Stimulated activated CD4-positive, alpha-beta T cell treated with anti-CD3 and anti-CD28 coated beads, Interleukin-15, amount 100 ng/mL, for 48 hours (primary cell): ENCODE results near the gene ARMH3.
"Not testable (repeated sequence)": the region's sequence is repeated elsewhere in the genome, so short reads cannot be mapped to it uniquely, and the experiment has no call there.

Experiments used
- DNase-seq, 2 donors: peaks; one replicate each; pipeline ENCODE4 v3.0.0-alpha.2; 2020; ENCODE audit warnings: low read depth in 2 of 2

Gene ARMH3

DNA sequence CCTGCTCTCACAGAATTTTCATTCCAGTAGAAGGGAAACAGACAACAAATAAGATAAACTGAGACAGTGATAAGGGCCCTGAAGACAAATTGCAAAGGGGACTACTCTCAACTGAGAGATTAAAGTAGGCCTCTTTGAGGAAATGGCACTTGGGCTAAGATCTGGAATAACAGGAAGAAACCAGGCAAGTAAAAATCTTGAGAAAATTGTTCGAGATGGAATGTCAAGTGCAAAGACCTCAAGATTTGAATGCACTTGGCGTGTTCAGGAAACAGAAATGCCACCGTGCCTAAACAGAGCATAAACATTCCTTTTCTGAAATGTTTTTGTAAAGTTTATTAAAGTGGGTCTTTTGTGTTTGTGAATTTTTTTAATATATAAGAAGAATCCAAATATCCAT, 10.7 kb downstream of the ARMH3 start:
- DNase-seq: no peak

- no peak for DNase-seq
Observed at GRCh38 chr10:102040305-102041050, 15.5 kb downstream of the ARMH3 start.

- no peak for DNase-seq
Observed at GRCh38 chr10:102038410-102038809, 17.6 kb downstream of the ARMH3 start.

GRCh38 chr10:102035807-102036206, 20.2 kb downstream of the ARMH3 start:
- DNase-seq: not testable (repeated sequence)

DNA sequence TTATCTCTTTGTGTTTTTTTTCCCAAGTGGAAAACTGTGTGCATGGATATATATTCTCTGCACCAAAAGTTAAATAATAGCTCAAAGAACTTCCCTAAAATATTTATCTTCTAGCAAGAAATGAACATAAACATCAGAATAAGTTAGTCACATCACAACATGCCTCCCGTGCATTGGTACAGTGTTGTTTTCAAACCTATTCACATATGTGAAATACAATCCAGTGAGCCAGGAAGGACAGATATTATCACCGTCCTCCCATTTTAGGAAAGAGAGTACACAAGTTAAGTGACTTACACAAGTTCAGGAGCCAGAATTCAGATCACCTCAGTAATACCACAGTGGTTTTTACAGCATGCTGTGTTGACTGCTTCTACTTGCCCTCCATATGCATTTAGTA, 22.2 kb downstream of the ARMH3 start:
- no peak for DNase-seq

DNA sequence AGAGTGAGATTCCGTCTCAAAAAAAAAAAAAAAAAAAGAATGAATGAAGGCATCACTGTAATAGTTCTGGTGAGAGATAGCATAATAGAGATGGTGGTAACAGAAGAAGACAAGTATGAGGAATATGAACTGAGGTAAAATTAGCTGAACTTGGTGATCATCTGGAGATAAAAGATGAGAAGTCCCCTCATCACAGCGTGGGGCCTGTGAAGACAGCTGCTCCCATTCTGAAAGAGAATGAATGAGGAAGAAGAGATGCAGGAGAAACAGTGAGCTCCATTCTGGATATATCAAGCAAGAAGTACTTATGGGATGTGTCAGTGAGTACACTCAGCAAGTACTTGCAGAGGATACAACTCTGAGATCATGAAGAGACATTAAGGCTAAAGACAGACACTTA, 28.7 kb downstream of the ARMH3 start:
- no peak for DNase-seq

GRCh38 chr10:102024799-102025198, 31.2 kb downstream of the ARMH3 start:
- no peak for DNase-seq

- no peak for DNase-seq
Observed at GRCh38 chr10:102020938-102021337, 35.0 kb downstream of the ARMH3 start.

DNA sequence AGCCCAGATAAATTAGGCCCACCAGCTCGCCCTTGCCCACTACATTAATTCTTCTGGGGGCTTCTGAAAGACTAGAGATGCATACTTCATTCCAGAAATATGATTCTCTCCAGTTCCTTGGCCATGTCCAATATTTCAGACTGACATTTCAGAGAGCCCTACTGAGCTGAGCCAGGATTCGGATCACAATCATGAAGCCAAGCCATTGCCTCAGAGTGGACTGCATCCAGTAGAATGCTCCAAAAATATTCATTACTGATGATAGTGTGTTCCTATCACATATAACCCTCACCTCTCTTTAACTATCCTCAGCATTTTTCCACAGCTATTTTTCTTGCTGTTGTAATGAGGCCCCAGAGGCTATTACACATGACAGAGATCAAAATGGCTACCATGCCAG, 38.7 kb downstream of the ARMH3 start:
- DNase-seq: no peak

GRCh38 chr10:102016416-102016815, 39.6 kb downstream of the ARMH3 start:
- no peak for DNase-seq

GRCh38 chr10:102010961-102011360, 45.0 kb downstream of the ARMH3 start:
- no peak for DNase-seq

DNA sequence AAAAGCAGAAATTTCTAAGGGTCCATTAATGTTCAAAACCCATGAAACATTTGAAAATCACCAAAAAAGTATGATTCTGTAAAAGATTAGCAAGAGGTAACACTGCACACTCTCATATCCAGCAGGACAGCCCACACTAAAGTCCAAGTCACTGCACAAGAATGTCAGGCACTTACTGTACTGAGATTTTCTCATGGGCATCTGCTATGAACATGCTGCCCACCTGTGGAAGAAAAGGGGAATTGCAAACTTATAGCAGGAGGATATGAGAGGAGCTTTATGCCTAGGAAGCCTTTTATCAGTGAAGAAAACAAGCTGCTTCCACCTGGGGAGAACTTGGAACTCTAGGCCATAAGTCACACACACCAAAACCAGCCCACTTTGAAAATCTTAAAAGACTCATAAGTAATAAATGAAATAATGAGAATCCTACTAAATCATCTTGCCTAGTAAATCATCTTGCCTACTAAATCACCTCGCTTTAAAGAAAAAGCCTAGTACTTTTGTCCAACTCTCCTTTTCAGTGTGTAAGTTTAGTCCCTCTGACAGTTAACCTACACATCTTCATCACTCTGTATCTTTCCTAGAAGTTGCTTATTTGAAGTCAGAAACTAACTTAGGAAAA, 46.1 kb downstream of the ARMH3 start:
- peak; percentile 8 to 19 for DNase-seq

DNA sequence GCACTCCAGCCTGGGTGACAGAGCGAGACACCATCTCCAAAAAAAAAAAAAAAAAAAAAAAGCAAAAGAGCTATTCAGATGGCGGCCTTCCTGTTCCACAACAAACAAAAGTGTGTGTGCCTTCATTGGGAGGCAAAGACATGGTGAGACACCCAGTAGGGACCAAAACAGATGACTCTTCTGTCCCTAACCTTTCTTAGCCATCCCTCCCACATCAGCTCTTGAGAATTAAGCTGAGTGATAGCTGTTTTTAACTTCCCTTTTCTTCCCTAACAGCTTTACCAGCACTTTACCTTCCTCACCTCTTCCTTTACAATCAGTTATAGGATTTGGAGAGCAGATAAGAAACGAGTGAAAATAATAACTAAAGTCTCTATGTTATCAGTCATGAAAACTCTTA, 48.2 kb downstream of the ARMH3 start:
- DNase-seq: no peak

DNA sequence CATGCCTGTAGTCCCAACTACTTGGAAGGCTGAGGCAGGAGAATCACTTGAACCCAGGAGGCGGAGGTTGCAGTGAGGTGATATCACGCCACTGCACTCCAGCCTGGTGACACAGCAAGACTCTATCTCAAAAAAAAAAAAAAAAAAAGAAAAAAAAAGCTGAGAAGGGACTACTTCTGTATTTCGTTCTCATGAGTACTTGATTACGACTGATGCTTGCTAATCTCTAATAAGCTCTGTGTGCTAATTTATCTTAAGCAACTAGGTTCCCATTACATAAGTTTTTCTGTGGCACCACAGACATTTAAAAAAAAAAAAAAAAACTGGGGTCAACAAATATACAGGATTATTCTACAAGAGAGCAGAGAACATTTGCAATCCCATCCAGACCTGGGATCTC, 48.9 kb downstream of the ARMH3 start:
- DNase-seq: not testable (repeated sequence)

DNA sequence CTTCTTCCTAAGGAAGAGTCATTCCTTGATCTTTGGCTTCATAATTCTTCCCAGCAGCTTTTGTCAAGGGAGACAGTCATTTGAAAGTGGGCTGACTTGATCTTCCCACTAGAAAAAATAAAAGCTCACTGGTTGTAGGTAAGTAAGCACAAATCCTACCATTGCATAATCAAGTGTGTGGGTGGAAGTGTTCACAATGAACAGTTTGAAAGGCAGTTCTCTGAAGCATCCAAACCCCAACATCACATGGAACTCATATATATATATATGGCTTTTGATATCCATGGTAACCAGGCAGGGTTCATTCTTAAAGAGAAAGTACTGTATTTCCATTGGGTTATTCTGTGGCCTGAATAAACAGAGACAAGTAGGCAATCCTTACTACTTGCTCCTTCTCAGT, 51.6 kb downstream of the ARMH3 start:
- no peak for DNase-seq

- DNase-seq: no peak
Observed at GRCh38 chr10:102003541-102003940, 52.4 kb downstream of the ARMH3 start.

GRCh38 chr10:102001435-102002068, 54.4 kb downstream of the ARMH3 start:
- DNase-seq: no peak

- no peak for DNase-seq
Observed at GRCh38 chr10:101997803-101998202, 58.2 kb downstream of the ARMH3 start.

DNA sequence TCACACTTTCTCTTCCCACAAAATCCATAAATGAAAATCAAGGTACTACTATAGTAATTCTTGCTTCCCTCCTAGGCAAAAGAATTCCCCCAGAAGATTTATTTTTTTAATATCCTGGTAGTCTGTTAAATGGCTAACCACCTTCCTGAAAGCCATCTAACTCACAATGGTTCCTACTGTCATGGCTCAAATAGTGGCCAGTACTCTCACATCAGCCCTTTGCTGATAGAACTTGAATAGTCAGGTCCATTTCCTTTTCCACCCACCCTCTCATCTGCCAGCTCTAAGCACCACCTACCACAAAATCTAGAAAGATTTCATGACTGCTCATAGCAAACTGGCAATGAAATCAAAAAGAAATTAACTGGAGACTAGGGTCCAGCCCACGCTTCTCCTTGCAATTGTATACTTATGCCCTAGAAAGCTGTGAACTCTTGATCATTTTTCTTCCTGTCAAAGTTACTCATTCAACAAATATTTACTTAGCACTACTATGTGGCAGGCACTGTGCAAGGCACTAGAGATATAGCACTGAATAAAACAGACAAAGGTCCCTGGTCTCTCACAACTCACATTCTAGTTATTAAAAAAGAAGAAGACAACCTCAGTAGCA, 60.4 kb downstream of the ARMH3 start:
- no peak for DNase-seq

- no peak for DNase-seq
Observed at GRCh38 chr10:101993651-101994200, 62.2 kb downstream of the ARMH3 start.

DNA sequence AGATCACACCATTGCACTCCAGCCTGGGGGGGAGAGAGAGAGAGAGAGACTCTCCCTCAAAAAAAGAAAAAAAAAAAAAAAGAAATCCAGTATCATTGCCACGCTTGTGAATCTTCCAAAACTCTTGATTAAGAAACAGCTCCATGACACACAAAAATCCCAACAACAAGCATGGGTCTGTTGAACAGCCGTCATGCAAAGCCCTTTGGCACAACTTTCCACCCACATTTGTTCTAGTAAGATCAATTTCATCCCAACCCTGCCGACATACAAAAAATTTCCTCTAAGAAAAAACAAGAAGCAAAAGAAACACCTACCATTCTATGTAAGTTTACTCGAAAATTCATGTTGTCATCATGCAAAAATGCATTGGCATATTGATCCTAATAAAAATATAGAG, 62.8 kb downstream of the ARMH3 start:
- DNase-seq: no peak

DNA sequence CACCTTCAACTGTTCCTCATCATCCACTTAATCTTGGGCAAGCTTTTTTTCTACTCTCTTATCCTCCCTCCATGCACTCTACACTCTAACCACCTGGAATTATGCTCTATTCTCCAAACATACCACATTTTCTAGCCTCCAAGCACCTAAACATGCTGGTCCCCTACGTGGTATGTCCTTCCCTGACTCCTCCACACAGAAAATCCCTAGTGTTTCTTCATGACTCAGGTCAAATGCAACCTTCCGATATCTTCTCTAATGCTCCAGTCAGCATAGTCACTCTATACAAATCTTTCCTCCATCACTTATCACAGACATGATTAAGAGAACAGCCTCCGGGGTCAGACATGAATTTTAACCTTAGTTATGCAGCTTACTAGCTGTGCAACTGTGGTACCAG, 68.8 kb downstream of the ARMH3 start:
- no peak for DNase-seq

GRCh38 chr10:101986624-101986971, 69.4 kb downstream of the ARMH3 start:
- no peak for DNase-seq
